Astrocyte (in vitro differentiated cells and primary cell): ENCODE measurements around the gene ZSCAN12.

Source experiments
- EZH2 ChIP-seq: IDR thresholded peaks from 2 replicates; pipeline ENCODE4 v1.6.1; 2012; ENCODE audit warnings: mild to moderate bottlenecking, low read length, inconsistent platforms; ENCODE audit not compliant: insufficient read depth
- TF ChIP-seq, protein P1 (sequence below): IDR thresholded peaks from 2 replicates; pipeline ENCODE4 v1.5.1; 2011; ENCODE audit warnings: low read depth, mild to moderate bottlenecking, inconsistent platforms, low read length, moderate library complexity; ENCODE audit not compliant: insufficient read depth

DNA sequence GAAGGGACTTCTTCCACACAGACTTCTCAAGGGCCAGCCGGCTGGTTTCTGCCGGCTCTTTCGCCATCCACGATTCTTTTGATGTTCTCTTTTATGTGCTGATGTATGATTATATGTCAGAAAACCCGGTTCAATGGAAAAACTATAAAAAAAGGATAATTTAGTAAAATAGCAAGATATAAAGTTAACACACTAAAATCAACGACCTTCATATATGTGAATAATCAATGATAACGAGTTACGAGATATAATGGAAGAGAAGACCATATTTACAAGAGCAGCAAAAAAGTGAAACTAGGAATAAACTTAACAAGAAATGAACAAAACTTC lies 540 bp upstream of the ZSCAN12 start:
- no peak for TF ChIP-seq EZH2
- TF ChIP-seq, protein P1, sequence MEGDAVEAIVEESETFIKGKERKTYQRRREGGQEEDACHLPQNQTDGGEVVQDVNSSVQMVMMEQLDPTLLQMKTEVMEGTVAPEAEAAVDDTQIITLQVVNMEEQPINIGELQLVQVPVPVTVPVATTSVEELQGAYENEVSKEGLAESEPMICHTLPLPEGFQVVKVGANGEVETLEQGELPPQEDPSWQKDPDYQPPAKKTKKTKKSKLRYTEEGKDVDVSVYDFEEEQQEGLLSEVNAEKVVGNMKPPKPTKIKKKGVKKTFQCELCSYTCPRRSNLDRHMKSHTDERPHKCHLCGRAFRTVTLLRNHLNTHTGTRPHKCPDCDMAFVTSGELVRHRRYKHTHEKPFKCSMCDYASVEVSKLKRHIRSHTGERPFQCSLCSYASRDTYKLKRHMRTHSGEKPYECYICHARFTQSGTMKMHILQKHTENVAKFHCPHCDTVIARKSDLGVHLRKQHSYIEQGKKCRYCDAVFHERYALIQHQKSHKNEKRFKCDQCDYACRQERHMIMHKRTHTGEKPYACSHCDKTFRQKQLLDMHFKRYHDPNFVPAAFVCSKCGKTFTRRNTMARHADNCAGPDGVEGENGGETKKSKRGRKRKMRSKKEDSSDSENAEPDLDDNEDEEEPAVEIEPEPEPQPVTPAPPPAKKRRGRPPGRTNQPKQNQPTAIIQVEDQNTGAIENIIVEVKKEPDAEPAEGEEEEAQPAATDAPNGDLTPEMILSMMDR, result no peak
